K562 (cell line): ENCODE measurements around the gene SLC19A1. TPM values are rescaled to one million over a fixed set of nuclear protein-coding genes. Genes with fewer than 3 reads are reported as not detected.

Source experiments
- ATAC-seq: fragments of 200-7000 bp; cut with Tn5 transposase; 3 replicates; pipeline ENCODE4 v1.9.1; 2020; ENCODE audit warnings: moderate library complexity
- BruUV-seq: library from RNA; stranded (reverse); fragments of 400-500 nt; replicated peaks from 2 replicates; lab custom pipeline; 2021; lab: Mats Ljungman, UMichigan
- CTCF ChIA-PET: fragments of 300-600 bp; formaldehyde crosslinking; extraction: SDS; loops from one replicate; lab custom pipeline; 2021; ENCODE audit warnings: low intra/inter-chr PET ratio; lab: Yijun Ruan, JAX
- POLR2A ChIA-PET: fragments of 300-600, 350-650 bp; sonication (Branson Sonifier 250); formaldehyde crosslinking; extraction: SDS; loops from one replicate; lab custom pipeline; 2021; ENCODE audit warnings: antibody characterized with exemption, inconsistent platforms; lab: Yijun Ruan, JAX
- DNase-seq, 4 experiments: peaks; one replicate each; pipeline versions ENCODE4 v3.0.0 to v3.0.0-alpha.2; 2011 to 2018; ENCODE audit warnings: low spot score in 3 of 4, mixed read lengths in 3 of 4; ENCODE audit errors: extremely low read depth in 1 of 4
- FAIRE-seq: peaks from 2 replicates; lab custom pipeline; 2011; peaks lifted over from hg19 to GRCh38; lab: Jason Lieb, UNC
- H2AFZ ChIP-seq: 2 replicates; pipeline ENCODE4 v1.6.0; 2011; ENCODE audit warnings: low read depth, low read length, control low read depth, inconsistent platforms
- H3K27ac ChIP-seq: fragments of 200-600 bp; 3 replicates; pipeline ENCODE4 v1.8.0; 2011; ENCODE audit warnings: low read depth, mild to moderate bottlenecking, control low read depth, inconsistent platforms, low read length, moderate library complexity, mixed read lengths; ENCODE audit errors: extremely low read depth
- H3K27me3 ChIP-seq, 2 experiments: fragments of 300-600 bp in 1 of 2; 2 replicates in 1 of 2; 3 replicates in 1 of 2; pipeline versions ENCODE4 v1.6.0 to v1.8.0; 2011; ENCODE audit warnings: inconsistent platforms in 2 of 2, low read length in 2 of 2, mild to moderate bottlenecking in 1 of 2, mixed read lengths in 1 of 2, moderate library complexity in 1 of 2; ENCODE audit not compliant: control insufficient read depth in 2 of 2, insufficient read depth in 2 of 2
- H3K36me3 ChIP-seq: fragments of 300-600 bp; 3 replicates; pipeline ENCODE4 v1.8.0; 2011; ENCODE audit warnings: mild to moderate bottlenecking, low read length, inconsistent platforms; ENCODE audit not compliant: control insufficient read depth, insufficient read depth
- H3K4me1 ChIP-seq, 2 experiments: fragments of 200-600 bp in 1 of 2; replicated peaks in 1 of 2; 2 replicates in 1 of 2; 3 replicates in 1 of 2; pipeline versions ENCODE4 v1.5.1 to v1.8.0; 2011; ENCODE audit warnings: inconsistent platforms in 2 of 2, low read length in 2 of 2, mild to moderate bottlenecking in 1 of 2, mixed read lengths in 1 of 2, moderate library complexity in 1 of 2; ENCODE audit not compliant: control insufficient read depth in 2 of 2, insufficient read depth in 2 of 2
- H3K4me2 ChIP-seq: 2 replicates; pipeline ENCODE4 v1.6.1; 2011; ENCODE audit warnings: low read length, control low read depth, inconsistent platforms, mixed read lengths; ENCODE audit not compliant: insufficient read depth
- H3K4me3 ChIP-seq: fragments of 200-600 bp; sonication (generic), shearing (Covaris generic); 2 replicates; pipeline ENCODE4 v1.5.1; 2016; ENCODE audit warnings: control low read depth, inconsistent platforms
- H3K79me2 ChIP-seq: fragments of 200-600 bp; 3 replicates; pipeline ENCODE4 v1.8.0; 2011; ENCODE audit warnings: low read length, inconsistent platforms; ENCODE audit not compliant: control insufficient read depth, insufficient read depth
- H3K9ac ChIP-seq, 2 experiments: 2 replicates each; pipeline versions ENCODE4 v1.6.0 to v1.6.1; 2011; ENCODE audit warnings: low read depth in 2 of 2, low read length in 2 of 2, control low read depth in 1 of 2, inconsistent platforms in 1 of 2, mild to moderate bottlenecking in 1 of 2, mixed read lengths in 1 of 2; ENCODE audit not compliant: insufficient read depth in 1 of 2
- H3K9me1 ChIP-seq: one replicate; pipeline ENCODE4 v1.6.0; 2011; ENCODE audit warnings: inconsistent platforms, mild to moderate bottlenecking, low read length, moderate library complexity; ENCODE audit not compliant: control insufficient read depth, insufficient read depth
- H3K9me3 ChIP-seq: replicated peaks from 2 replicates; pipeline ENCODE4 v1.5.1; 2011; ENCODE audit warnings: low read depth, low read length, inconsistent platforms; ENCODE audit not compliant: control insufficient read depth, insufficient read depth
- H4K20me1 ChIP-seq: replicated peaks from 2 replicates; pipeline ENCODE4 v1.6.1; 2011; ENCODE audit warnings: low read length, inconsistent platforms, mixed read lengths; ENCODE audit not compliant: control insufficient read depth, insufficient read depth
- CREB1 ChIP-seq, 2 experiments: sonication (generic) in 1 of 2; formaldehyde crosslinking in 1 of 2; IDR thresholded peaks; 2 replicates each; pipeline versions ENCODE4 v1.6.1 to v1.8.0; 2012 to 2022; ENCODE audit warnings: inconsistent platforms in 1 of 2, mild to moderate bottlenecking in 1 of 2, missing genetic modification reagents in 1 of 2, moderate library complexity in 1 of 2
- FOXM1 ChIP-seq, 2 experiments: fragments of 450-650 bp in 1 of 2; sonication (generic) in 1 of 2; formaldehyde crosslinking in 1 of 2; IDR thresholded peaks; 2 replicates each; pipeline versions ENCODE4 v1.6.1 to v1.9.0; 2017 to 2022; ENCODE audit warnings: low read depth in 2 of 2, mild to moderate bottlenecking in 2 of 2, missing genetic modification reagents in 1 of 2, moderate library complexity in 1 of 2
- MCM7 ChIP-seq, 2 experiments: fragments of 450-650 bp; IDR thresholded peaks; 2 replicates each; pipeline ENCODE4 v1.6.1; 2016 to 2018
- PPARD ChIP-seq: fragments of 250-450 bp; sonication (Bioruptor Pico); IDR thresholded peaks from 2 replicates; pipeline ENCODE4 v1.8.0; 2022; ENCODE audit warnings: inconsistent platforms, mild to moderate bottlenecking, moderate library complexity
- RB1 ChIP-seq: fragments of 450-650 bp; IDR thresholded peaks from 2 replicates; pipeline ENCODE4 v1.6.1; 2017; ENCODE audit warnings: low read depth, mild to moderate bottlenecking
- RCOR1 ChIP-seq, 2 experiments: IDR thresholded peaks; 2 replicates each; pipeline ENCODE4 v1.6.1; 2012; ENCODE audit warnings: low read depth in 2 of 2, low read length in 2 of 2, borderline replicate concordance in 1 of 2, improper control_type of control experiment in 1 of 2
- SRSF1 ChIP-seq: fragments of 200-400 bp; formaldehyde crosslinking; IDR thresholded peaks from 2 replicates; pipeline ENCODE4 v1.6.1; 2017; ENCODE audit warnings: mild to moderate bottlenecking, low read depth, low read length, moderate library complexity
- SUPT5H ChIP-seq: fragments of 450-650 bp; IDR thresholded peaks from 2 replicates; pipeline ENCODE4 v1.6.1; 2016
- TCF7L2 ChIP-seq: fragments of 150-350 bp; IDR thresholded peaks from 2 replicates; pipeline ENCODE4 v1.6.1; 2016; ENCODE audit warnings: low read depth, mild to moderate bottlenecking, low read length, moderate library complexity
- U2AF1 ChIP-seq: fragments of 200-400 bp; formaldehyde crosslinking; optimal IDR thresholded peaks from 2 replicates; pipeline ENCODE3; 2017; ENCODE audit warnings: mild to moderate bottlenecking, low read depth, low read length, moderate library complexity
- USF1 ChIP-seq: sonication (generic); formaldehyde crosslinking; IDR thresholded peaks from 2 replicates; pipeline ENCODE4 v1.9.0; 2022; ENCODE audit warnings: mild to moderate bottlenecking, missing genetic modification reagents
- ZNF217 ChIP-seq: sonication (generic); formaldehyde crosslinking; IDR thresholded peaks from 2 replicates; pipeline ENCODE4 v1.8.0; 2022; ENCODE audit warnings: mild to moderate bottlenecking, missing genetic modification reagents
- ZNF282 ChIP-seq: sonication (generic); formaldehyde crosslinking; IDR thresholded peaks from 2 replicates; pipeline ENCODE4 v1.8.1; 2023; ENCODE audit warnings: missing genetic modification reagents
- ZNF444 ChIP-seq: fragments of 250-450 bp; sonication (Bioruptor Pico); IDR thresholded peaks from 2 replicates; pipeline ENCODE4 v1.4.0; 2020; ENCODE audit warnings: mild to moderate bottlenecking, moderate library complexity
- ZNF445 ChIP-seq: fragments of 250-450 bp; sonication (Bioruptor Pico); IDR thresholded peaks from 2 replicates; pipeline ENCODE4 v1.4.0; 2020; ENCODE audit warnings: low read depth, mild to moderate bottlenecking, moderate library complexity
- ZNF584 ChIP-seq: fragments of 200-800 bp; sonication (Bioruptor generic); IDR thresholded peaks from 2 replicates; pipeline ENCODE4 v1.6.1; 2016; ENCODE audit warnings: low read depth, mild to moderate bottlenecking, missing genetic modification characterization, missing compliant biosample characterization
- WGBS: fragments of 100-300 bp; shearing (Covaris generic); methylation state at CpG from one replicate; pipeline ENCODE4 v1.1.6; 2016; ENCODE audit warnings: low coverage, mixed read lengths; ENCODE audit not compliant: insufficient coverage; ENCODE audit errors: missing lambda C conversion rate; 5-methylcytosine and 5-hydroxymethylcytosine counted together
- in situ Hi-C: fragments of 300-500 bp; cut with MboI; formaldehyde crosslinking; loops from 4 replicates; pipeline ENCODE4 v1.15.0; 2018; ENCODE audit warnings: inconsistent platforms, mixed read lengths
- intact Hi-C: fragments of 100-400 bp; cut with micrococcal nuclease; formaldehyde crosslinking; loops from 2 replicates; pipeline ENCODE4 v1.14.2; 2022
- polyA plus RNA-seq, 8 experiments: library from polyadenylated mRNA; depleted of rRNA in 4 of 8; stranded (reverse) in 5 of 8; unstranded in 3 of 8; fragments of >200 nt; fragmentation: Nextera tagmentation in 2 of 8; fragmentation: Illumina TruSeq in 1 of 8; extraction: Ambion mirVana in 2 of 8; extraction: Trizol in 1 of 8; gene quantifications; 2 replicates each; pipeline versions ENCODE4 v1.2.1 to v1.2.3, GENCODE V29; 2011 to 2014; ENCODE audit warnings: inconsistent platforms in 1 of 8, missing spikeins in 1 of 8
- total RNA-seq, 7 experiments: library from RNA; depleted of rRNA in 6 of 7; stranded (reverse); fragments of >200 nt in 6 of 7; fragmentation: Illumina TruSeq in 2 of 7; extraction: Trizol in 2 of 7; gene quantifications; 2 replicates each; pipeline versions ENCODE4 v1.2.1 to v1.2.3, GENCODE V29; 2011 to 2021; ENCODE audit warnings: low replicate concordance in 1 of 7
- TF ChIP-seq, protein P1 (sequence below): fragments of 250-450 bp; sonication (Bioruptor Pico); IDR thresholded peaks from 2 replicates; pipeline ENCODE4 v1.8.0; 2021; ENCODE audit warnings: moderate library complexity, mild to moderate bottlenecking, inconsistent platforms
- TF ChIP-seq, protein P2 (sequence below): fragments of 250-450 bp; sonication (Bioruptor Pico); IDR thresholded peaks from 2 replicates; pipeline ENCODE4 v1.8.0; 2021; ENCODE audit warnings: moderate library complexity, mild to moderate bottlenecking, inconsistent platforms
- TF ChIP-seq, protein P3 (sequence below): sonication (generic); formaldehyde crosslinking; IDR thresholded peaks from 2 replicates; pipeline ENCODE4 v1.9.0; 2022; ENCODE audit warnings: mild to moderate bottlenecking, missing genetic modification reagents

Gene SLC19A1
- total and polyA plus RNA-seq, 9 of the 15 experiments (the other 6 are each of a cell fraction or from before 2014, with no cell fraction given), result 0.65 to 88.7 (median 12.0) TPM

GRCh38 chr21:45552696-45553391 is 10.6 kb upstream of the SLC19A1 start:
- H3K79me2 ChIP-seq, result no peaks in the 10 kb centered on the region
- TF ChIP-seq SUPT5H (no peak), ZNF282 (no peak), SRSF1 (no peak), RCOR1 (IDR thresholded peaks at IDR 0.05; ENCODE audit: borderline replicate concordance in 1 of 2, low read depth in 2 of 2, low read length in 2 of 2) (no peak), ZNF445 (CRISPR knock-in tag) (no peak), ZNF444 (no peak), MCM7 (IDR thresholded peaks at IDR 0.05) (no peak), U2AF1 (no peak), ZNF217 (CRISPR knock-in tag) (no peak), PPARD (CRISPR knock-in tag) (no peak), ZNF584 (CRISPR knock-in tag) (no peak), RB1 (no peak), FOXM1 (IDR thresholded peaks at IDR 0.05; ENCODE audit: low read depth) (no peak), FOXM1 (CRISPR knock-in tag; IDR thresholded peaks at IDR 0.05; ENCODE audit: low read depth) (no peak), USF1 (no peak), TCF7L2 (no peak), CREB1 (IDR thresholded peaks at IDR 0.05) (no peak), CREB1 (CRISPR knock-in tag; IDR thresholded peaks at IDR 0.05) (no peak)
- TF ChIP-seq, protein P1, sequence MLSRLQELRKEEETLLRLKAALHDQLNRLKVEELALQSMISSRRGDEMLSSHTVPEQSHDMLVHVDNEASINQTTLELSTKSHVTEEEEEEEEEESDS (CRISPR knock-in tag), result no peak
- TF ChIP-seq, protein P2, sequence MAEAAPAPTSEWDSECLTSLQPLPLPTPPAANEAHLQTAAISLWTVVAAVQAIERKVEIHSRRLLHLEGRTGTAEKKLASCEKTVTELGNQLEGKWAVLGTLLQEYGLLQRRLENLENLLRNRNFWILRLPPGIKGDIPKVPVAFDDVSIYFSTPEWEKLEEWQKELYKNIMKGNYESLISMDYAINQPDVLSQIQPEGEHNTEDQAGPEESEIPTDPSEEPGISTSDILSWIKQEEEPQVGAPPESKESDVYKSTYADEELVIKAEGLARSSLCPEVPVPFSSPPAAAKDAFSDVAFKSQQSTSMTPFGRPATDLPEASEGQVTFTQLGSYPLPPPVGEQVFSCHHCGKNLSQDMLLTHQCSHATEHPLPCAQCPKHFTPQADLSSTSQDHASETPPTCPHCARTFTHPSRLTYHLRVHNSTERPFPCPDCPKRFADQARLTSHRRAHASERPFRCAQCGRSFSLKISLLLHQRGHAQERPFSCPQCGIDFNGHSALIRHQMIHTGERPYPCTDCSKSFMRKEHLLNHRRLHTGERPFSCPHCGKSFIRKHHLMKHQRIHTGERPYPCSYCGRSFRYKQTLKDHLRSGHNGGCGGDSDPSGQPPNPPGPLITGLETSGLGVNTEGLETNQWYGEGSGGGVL (CRISPR knock-in tag), result no peak
- TF ChIP-seq, protein P3, sequence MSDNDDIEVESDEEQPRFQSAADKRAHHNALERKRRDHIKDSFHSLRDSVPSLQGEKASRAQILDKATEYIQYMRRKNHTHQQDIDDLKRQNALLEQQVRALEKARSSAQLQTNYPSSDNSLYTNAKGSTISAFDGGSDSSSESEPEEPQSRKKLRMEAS (CRISPR knock-in tag), result no peak
- H3K4me3 ChIP-seq, result no peak overlapping the region
- no peaks in the 10 kb centered on the region for H4K20me1 ChIP-seq
- H3K9me1 ChIP-seq, result no peaks in the 10 kb centered on the region
- 64% methylated on average over 29 of the region's 29 CpGs for WGBS
- ChIA-PET CTCF (no interaction called here), POLR2A (no interaction called here)
- no peaks in the 10 kb centered on the region for H3K9me3 ChIP-seq
- no peaks in the 10 kb centered on the region for H3K36me3 ChIP-seq
- no peak overlapping the region for H3K27ac ChIP-seq
- peaks cover 11 to 19% of the 10 kb centered on the region in 2 experiments; a peak in 4 of 5 replicates for H3K27me3 ChIP-seq
- intact Hi-C loops, result no loop called here
- no peak overlapping the region for H3K4me2 ChIP-seq
- no TSS peak for BruUV-seq
- FAIRE-seq (no peak), ATAC-seq (no peak), DNase-seq (no peak)
- peaks cover 16 to 60% of the 10 kb centered on the region in 2 experiments; a peak in 3 of 5 replicates for H3K4me1 ChIP-seq
- no peak overlapping the region for H2AFZ ChIP-seq
- H3K9ac ChIP-seq, result no peak overlapping the region; a peak in 1 of 4 replicates
- in situ Hi-C loops, result no loop called here
